ENCODE results near the gene GNA14. TPM values are rescaled to one million over a fixed set of nuclear protein-coding genes. Genes with fewer than 3 reads are reported as not detected.

Gene GNA14
- total RNA-seq, 1 experiment from 2014 or later: 0.37 TPM

- Histone ChIP-seq H3K27me3 (ENCODE audit: insufficient read depth, low read length) (no peaks in the 10 kb centered on the region), H3K56ac (ENCODE audit: insufficient read length, low read depth, low read length) (no peak overlapping the region), H3K79me1 (ENCODE audit: insufficient read depth, low read depth, low read length, poor library complexity, severe bottlenecking) (no peaks in the 10 kb centered on the region), H3K18ac (ENCODE audit: insufficient read length, low read depth, low read length) (no peak overlapping the region), H3T11ph (ENCODE audit: low read length) (no peak overlapping the region), H3K23ac (ENCODE audit: insufficient read length, low read depth, low read length) (no peak overlapping the region), H2BK15ac (ENCODE audit: low read depth, low read length) (no peak overlapping the region), H2BK12ac (ENCODE audit: insufficient read length, low read depth, low read length) (no peak overlapping the region), H3K79me2 (ENCODE audit: insufficient read depth, low read length) (no peaks in the 10 kb centered on the region), H3K27ac (ENCODE audit: insufficient read length, low read depth, low read length) (no peak overlapping the region), H2BK5ac (ENCODE audit: insufficient read length, low read length) (no peak overlapping the region), H3K4ac (ENCODE audit: low read depth, low read length) (no peak overlapping the region), H4K5ac (ENCODE audit: insufficient read length, low read depth, low read length) (no peak overlapping the region), H3K9ac (ENCODE audit: extremely low read depth, insufficient read length, low read length) (no peak overlapping the region), H4K91ac (ENCODE audit: insufficient read length, low read depth, low read length) (no peak overlapping the region), H2BK120ac (ENCODE audit: low read depth, low read length, poor library complexity, severe bottlenecking) (no peak overlapping the region), H4K20me1 (ENCODE audit: control insufficient read depth, insufficient read depth, insufficient read length) (no peaks in the 10 kb centered on the region), H2AFZ (ENCODE audit: low read length) (no peak overlapping the region), H3K23me2 (ENCODE audit: insufficient read length, low read depth, low read length, poor library complexity, severe bottlenecking) (no peaks in the 10 kb centered on the region), H3K4me1 (ENCODE audit: insufficient read depth, low read length) (no peaks in the 10 kb centered on the region; the same call in 1 of the 2 replicates), H2BK20ac (ENCODE audit: low read depth, low read length, poor library complexity, severe bottlenecking) (no peak overlapping the region), H4K8ac (replicated peaks; ENCODE audit: insufficient read length, low read depth, low read length) (no peak overlapping the region), H3K9me3 (ENCODE audit: control insufficient read depth, low read depth, low read length) (no peaks in the 10 kb centered on the region), H3K14ac (ENCODE audit: insufficient read depth, low read length) (no peak overlapping the region), H2AK5ac (ENCODE audit: insufficient read length, low read length) (no peak overlapping the region), H3K4me2 (ENCODE audit: insufficient read depth, insufficient read length, low read length) (no peak overlapping the region)
- Mint-ChIP-seq H3K9me3 (peaks cover 23 to 37% of the 10 kb centered on the region in 2 experiments), H3K27ac (no peak overlapping the region), H3K36me3 (ENCODE audit: insufficient read depth in 1 of 3, low read depth in 3 of 3) (peaks cover 8 to 30% (median 30%) of the 10 kb centered on the region in 3 experiments; a peak in 6 of 7 replicates), H3K4me3 (no peak overlapping the region), H3K4me1 (peaks cover 4 to 16% of the 10 kb centered on the region in 2 experiments), H3K27me3 (ENCODE audit: low read depth) (no peaks in the 10 kb centered on the region)
- WGBS (ENCODE audit: extremely low coverage, insufficient read length, low lambda C conversion rate): no CpG with 5 or more reads among the region's 2 CpGs
- TF ChIP-seq CTCF (conservative IDR thresholded peaks at IDR 0.05): no peak
- no peak for DNase-seq
These were observed 107.1 kb downstream of the GNA14 start for GRCh38 chr9:77541055-77541454.
